HepG2 (cell line): ENCODE measurements around the gene GPR101. TPM values are rescaled to one million over a fixed set of nuclear protein-coding genes. Genes with fewer than 3 reads are reported as not detected.

ENCODE experiments used
- ATAC-seq: fragments of 200-7000 bp; cut with Tn5 transposase; 3 replicates; pipeline ENCODE4 v1.9.1; 2020; ENCODE audit warnings: mild to moderate bottlenecking, moderate library complexity
- BruUV-seq: library from RNA; stranded (reverse); fragments of 400-500 nt; replicated peaks from 2 replicates; lab custom pipeline; 2021; lab: Mats Ljungman, UMichigan
- CTCF ChIA-PET: fragments of 300-600 bp; formaldehyde crosslinking; extraction: SDS; loops from one replicate; lab custom pipeline; 2021; ENCODE audit warnings: low total read pairs, inconsistent platforms, low intra/inter-chr PET ratio; lab: Yijun Ruan, JAX
- POLR2A ChIA-PET: fragments of 350-600 bp; sonication (Branson Sonifier 250); formaldehyde crosslinking; loops from one replicate; lab custom pipeline; 2020; ENCODE audit warnings: antibody characterized with exemption, inconsistent platforms; lab: Yijun Ruan, JAX
- DNase-seq: peaks from one replicate; pipeline ENCODE4 v3.0.0-alpha.2; 2015; ENCODE audit warnings: low spot score
- FAIRE-seq: peaks from 3 replicates; lab custom pipeline; 2011; peaks lifted over from hg19 to GRCh38; lab: Jason Lieb, UNC
- H2AFZ ChIP-seq: one replicate; pipeline ENCODE4 v1.6.1; 2011; ENCODE audit warnings: low read length, inconsistent platforms
- H3K27ac ChIP-seq: fragments of 300-600 bp; 3 replicates; pipeline ENCODE4 v1.8.0; 2011; ENCODE audit warnings: mixed run types, mild to moderate bottlenecking, mixed read lengths, low read length, inconsistent platforms; ENCODE audit not compliant: insufficient read depth; ENCODE audit errors: extremely low read length
- H3K27me3 ChIP-seq, 2 experiments: fragments of 200-600 bp in 1 of 2; 2 replicates in 1 of 2; 3 replicates in 1 of 2; pipeline versions ENCODE4 v1.6.0 to v1.8.0; 2011; ENCODE audit warnings: low read length in 2 of 2, mild to moderate bottlenecking in 2 of 2, moderate library complexity in 2 of 2, inconsistent platforms in 1 of 2; ENCODE audit not compliant: insufficient read depth in 2 of 2, control insufficient read depth in 1 of 2
- H3K36me3 ChIP-seq, 2 experiments: fragments of 200-600 bp in 1 of 2; replicated peaks in 1 of 2; 2 replicates in 1 of 2; 3 replicates in 1 of 2; pipeline versions ENCODE4 v1.5.1 to v1.8.0; 2011; ENCODE audit warnings: low read length in 2 of 2, inconsistent platforms in 1 of 2; ENCODE audit not compliant: insufficient read depth in 2 of 2, control insufficient read depth in 1 of 2
- H3K4me1 ChIP-seq: 2 replicates; pipeline ENCODE4 v1.5.1; 2012; ENCODE audit warnings: low read length, inconsistent platforms; ENCODE audit not compliant: insufficient read depth
- H3K4me2 ChIP-seq: 2 replicates; pipeline ENCODE4 v1.6.0; 2011; ENCODE audit warnings: low read depth, low read length, inconsistent platforms
- H3K4me3 ChIP-seq, 3 experiments: fragments of 200-600 bp in 1 of 3; sonication (generic), shearing (Covaris generic) in 1 of 3; replicated peaks in 1 of 3; 2 replicates each; pipeline ENCODE4 v1.5.1; 2011 to 2016; ENCODE audit warnings: low read length in 3 of 3, inconsistent platforms in 2 of 3, low read depth in 2 of 3, mild to moderate bottlenecking in 2 of 3, control low read depth in 1 of 3, mixed read lengths in 1 of 3; ENCODE audit not compliant: insufficient read depth in 1 of 3
- H3K79me2 ChIP-seq: one replicate; pipeline ENCODE4 v1.6.1; 2011; ENCODE audit warnings: low read length, inconsistent platforms; ENCODE audit not compliant: insufficient read depth
- H3K9ac ChIP-seq: 2 replicates; pipeline ENCODE4 v1.6.0; 2011; ENCODE audit warnings: mild to moderate bottlenecking, low read depth, low read length, inconsistent platforms; ENCODE audit not compliant: insufficient read depth
- H3K9me3 ChIP-seq: 2 replicates; pipeline ENCODE4 v1.5.1; 2012; ENCODE audit warnings: mild to moderate bottlenecking, low read length
- H4K20me1 ChIP-seq: 2 replicates; pipeline ENCODE4 v1.6.0; 2011; ENCODE audit warnings: inconsistent platforms, mild to moderate bottlenecking, low read length, moderate library complexity; ENCODE audit not compliant: insufficient read depth
- ATF3 ChIP-seq: sonication (generic); formaldehyde crosslinking; IDR thresholded peaks from 2 replicates; pipeline ENCODE4 v1.4.0; 2020; ENCODE audit warnings: missing genetic modification reagents
- ATF6 ChIP-seq: sonication (generic); formaldehyde crosslinking; conservative IDR thresholded peaks from 2 replicates; pipeline ENCODE4 v1.4.0; 2020; ENCODE audit warnings: missing genetic modification reagents
- CHCHD3 ChIP-seq: sonication (generic); formaldehyde crosslinking; IDR thresholded peaks from 2 replicates; pipeline ENCODE4 v1.8.0; 2022; ENCODE audit warnings: mild to moderate bottlenecking, missing genetic modification reagents, moderate library complexity
- CSRNP1 ChIP-seq: sonication (generic); formaldehyde crosslinking; IDR thresholded peaks from 2 replicates; pipeline ENCODE4 v1.8.1; 2023; ENCODE audit warnings: mild to moderate bottlenecking, missing genetic modification reagents
- DNMT3B ChIP-seq: conservative IDR thresholded peaks from 2 replicates; pipeline ENCODE4 v1.6.1; 2016; ENCODE audit warnings: missing biosample characterization, control low read depth
- ETV5 ChIP-seq: IDR thresholded peaks from 2 replicates; pipeline ENCODE4 v1.6.1; 2018; ENCODE audit warnings: missing biosample characterization, missing genetic modification reagents, inconsistent platforms, borderline replicate concordance
- FOXO4 ChIP-seq: sonication (generic); formaldehyde crosslinking; conservative IDR thresholded peaks from 2 replicates; pipeline ENCODE4 v1.8.1; 2023; ENCODE audit warnings: missing genetic modification reagents
- ISX ChIP-seq: sonication (generic); formaldehyde crosslinking; conservative IDR thresholded peaks from 2 replicates; pipeline ENCODE4 v1.5.0; 2020; ENCODE audit warnings: missing genetic modification reagents
- MTA3 ChIP-seq: sonication (generic); formaldehyde crosslinking; IDR thresholded peaks from 2 replicates; pipeline ENCODE4 v1.4.0; 2020; ENCODE audit warnings: missing genetic modification reagents
- NFYB ChIP-seq: sonication (generic); formaldehyde crosslinking; IDR thresholded peaks from 2 replicates; pipeline ENCODE4 v1.4.0; 2020; ENCODE audit warnings: missing genetic modification reagents
- PRDM4 ChIP-seq: sonication (generic); formaldehyde crosslinking; IDR thresholded peaks from 2 replicates; pipeline ENCODE4 v1.9.0; 2021; ENCODE audit warnings: missing genetic modification reagents, borderline replicate concordance
- SNAI1 ChIP-seq: sonication (generic); formaldehyde crosslinking; IDR thresholded peaks from 2 replicates; pipeline ENCODE4 v1.5.0; 2020; ENCODE audit warnings: mild to moderate bottlenecking, missing genetic modification reagents, borderline replicate concordance
- SRSF4 ChIP-seq: fragments of 200-400 bp; formaldehyde crosslinking; IDR thresholded peaks from one replicate; pipeline ENCODE4 v1.6.1; 2018; ENCODE audit warnings: mild to moderate bottlenecking, low read depth, low read length, moderate library complexity; ENCODE audit not compliant: poor library complexity, severe bottlenecking
- ZNF292 ChIP-seq: sonication (generic); formaldehyde crosslinking; IDR thresholded peaks from 2 replicates; pipeline ENCODE4 v1.8.1; 2022; ENCODE audit warnings: mild to moderate bottlenecking, low read depth, missing genetic modification reagents, borderline replicate concordance
- ZNF747 ChIP-seq: sonication (generic); formaldehyde crosslinking; IDR thresholded peaks from 2 replicates; pipeline ENCODE4 v1.8.1; 2023; ENCODE audit warnings: missing genetic modification reagents, mild to moderate bottlenecking, borderline replicate concordance
- WGBS: methylation state at CpG from one replicate; pipeline ENCODE4 v1.1.6; 2017; ENCODE audit warnings: low lambda C conversion rate; 5-methylcytosine and 5-hydroxymethylcytosine counted together
- in situ Hi-C: cut with HindIII; loops from 2 replicates; pipeline ENCODE4 v1.10.0; 2017; ENCODE audit warnings: low pct_unique_long_range_greater_than_20kb; ENCODE audit not compliant: extremely low pct_ligation_motif_present
- intact Hi-C: fragments of 100-400 bp; cut with micrococcal nuclease; formaldehyde crosslinking; loops from one replicate; pipeline ENCODE4 v1.10.0; 2022; ENCODE audit not compliant: unreplicated experiment
- polyA plus RNA-seq, 8 experiments: library from polyadenylated mRNA; depleted of rRNA in 3 of 8; stranded (reverse) in 7 of 8; unstranded in 1 of 8; fragments of >200 nt; fragmentation: Illumina TruSeq in 4 of 8; extraction: Trizol in 4 of 8; gene quantifications; 2 replicates each; pipeline versions ENCODE4 v1.2.1 to v1.2.3, GENCODE V29; 2011 to 2016; ENCODE audit warnings: low read depth in 4 of 8, missing spikeins in 1 of 8, mixed read lengths in 1 of 8; ENCODE audit not compliant: insufficient read depth in 1 of 8
- total RNA-seq, 5 experiments: library from RNA; depleted of rRNA; stranded (reverse); fragments of >200 nt; fragmentation: Illumina TruSeq; extraction: Trizol; gene quantifications; 2 replicates each; pipeline ENCODE4 v1.2.3, GENCODE V29; 2016; ENCODE audit warnings: low read depth in 1 of 5

Gene GPR101
- total and polyA plus RNA-seq, 2 of the 13 experiments (the other 11 are each of a cell fraction or from before 2014, with no cell fraction given), result not detected

GRCh38 chrX:137040113-137040794, 6.5 kb upstream of the GPR101 start (continued):
- TF ChIP-seq PRDM4 (no peak), ATF3 (no peak), ISX (CRISPR knock-in tag) (no peak), ZNF747 (CRISPR knock-in tag) (no peak), NFYB (CRISPR knock-in tag) (no peak), SRSF4 (no peak)

GRCh38 chrX:137034508-137034872, 695 bp upstream of the GPR101 start:
- Histone ChIP-seq H3K79me2 (no peaks in the 10 kb centered on the region), H3K9ac (no peak overlapping the region), H3K36me3 (no peaks in the 10 kb centered on the region), H3K27ac (no peak overlapping the region), H3K4me2 (no peak overlapping the region), H3K4me1 (no peaks in the 10 kb centered on the region), H3K4me3 (no peak overlapping the region), H3K27me3 (no peaks in the 10 kb centered on the region; a peak in 1 of 5 replicates), H3K9me3 (no peaks in the 10 kb centered on the region), H4K20me1 (no peaks in the 10 kb centered on the region), H2AFZ (no peak overlapping the region)
- intact Hi-C loops (no loop called here), in situ Hi-C loops (no loop called here)
- ChIA-PET CTCF (no interaction called here), POLR2A (no interaction called here)
- DNase-seq (no peak), FAIRE-seq (no peak), ATAC-seq (no peak)
- 0% methylated on average over 3 of the region's 3 CpGs for WGBS
- BruUV-seq, result no TSS peak
- TF ChIP-seq ZNF292 (CRISPR knock-in tag) (no peak), SNAI1 (CRISPR knock-in tag) (no peak), FOXO4 (CRISPR knock-in tag) (no peak), CSRNP1 (no peak), MTA3 (no peak), DNMT3B (no peak), CHCHD3 (CRISPR knock-in tag) (no peak), ATF6 (no peak), ETV5 (CRISPR knock-in tag) (no peak)
